KMS-11 (cell line): Measurements from ENCODE around the gene PRKCD.

Source experiments
- H2AFZ ChIP-seq: fragments of 200-600 bp; sonication (generic); 2 replicates; pipeline ENCODE4 v1.6.1; 2016; ENCODE audit warnings: antibody characterized with exemption, mixed run types, low read depth
- H3K27ac ChIP-seq: fragments of 200-600 bp; sonication (generic); 2 replicates; pipeline ENCODE4 v1.6.1; 2016; ENCODE audit warnings: mild to moderate bottlenecking, mixed run types
- H3K27me3 ChIP-seq: fragments of 200-600 bp; sonication (generic); 2 replicates; pipeline ENCODE4 v1.6.1; 2017; ENCODE audit warnings: mild to moderate bottlenecking, low read depth, mixed run types, moderate library complexity; ENCODE audit not compliant: insufficient read depth
- H3K36me3 ChIP-seq: fragments of 200-600 bp; sonication (generic); 2 replicates; pipeline ENCODE4 v1.6.1; 2017; ENCODE audit warnings: mild to moderate bottlenecking, mixed run types; ENCODE audit not compliant: insufficient read depth
- H3K4me1 ChIP-seq: fragments of 200-600 bp; sonication (generic); 2 replicates; pipeline ENCODE4 v1.6.1; 2016; ENCODE audit warnings: mild to moderate bottlenecking, low read depth, mixed run types; ENCODE audit not compliant: poor library complexity, severe bottlenecking
- H3K4me2 ChIP-seq: fragments of 200-600 bp; sonication (generic); 2 replicates; pipeline ENCODE4 v1.7.0; 2016; ENCODE audit warnings: mild to moderate bottlenecking, mixed run types
- H3K4me3 ChIP-seq: fragments of 200-600 bp; sonication (generic); IDR thresholded peaks from 2 replicates; pipeline ENCODE4 v1.6.1; 2017; ENCODE audit warnings: low read depth, low read length, mixed read lengths; ENCODE audit not compliant: insufficient read depth
- H3K79me2 ChIP-seq: fragments of 200-600 bp; sonication (generic); 2 replicates; pipeline ENCODE4 v1.6.1; 2016; ENCODE audit warnings: low read depth, mixed run types; ENCODE audit not compliant: insufficient read depth
- H3K9ac ChIP-seq: fragments of 200-600 bp; sonication (generic); 2 replicates; pipeline ENCODE4 v1.6.1; 2016; ENCODE audit warnings: mild to moderate bottlenecking, mixed run types
- H4K20me1 ChIP-seq: fragments of 200-600 bp; sonication (generic); 2 replicates; pipeline ENCODE4 v1.6.1; 2016; ENCODE audit warnings: mild to moderate bottlenecking, mixed run types; ENCODE audit not compliant: insufficient read depth
- CTCF ChIP-seq: fragments of 200-600 bp; sonication (generic); conservative IDR thresholded peaks from 2 replicates; pipeline ENCODE4 v1.6.1; 2017; ENCODE audit warnings: low read depth, mild to moderate bottlenecking, antibody characterized with exemption, low read length, moderate library complexity, mixed read lengths

Gene PRKCD

GRCh38 chr3:53155760-53156159 lies 5.2 kb upstream of the PRKCD start:
- Histone ChIP-seq H3K79me2 (no peaks in the 10 kb centered on the region), H3K4me3 (no peak overlapping the region), H3K4me2 (no peak overlapping the region), H2AFZ (no peak overlapping the region), H3K27ac (no peak overlapping the region), H4K20me1 (no peaks in the 10 kb centered on the region), H3K36me3 (no peaks in the 10 kb centered on the region), H3K4me1 (peaks cover 5% of the 10 kb centered on the region), H3K9ac (no peak overlapping the region), H3K27me3 (no peaks in the 10 kb centered on the region)
- no peak for TF ChIP-seq CTCF

GRCh38 chr3:53156368-53156834 lies 4.6 kb upstream of the PRKCD start:
- H3K4me1 ChIP-seq: peaks cover 5% of the 10 kb centered on the region
- H3K27ac ChIP-seq: no peak overlapping the region
- no peak overlapping the region for H3K9ac ChIP-seq
- no peak for TF ChIP-seq CTCF
- H3K79me2 ChIP-seq: no peaks in the 10 kb centered on the region
- H3K36me3 ChIP-seq: no peaks in the 10 kb centered on the region
- H3K4me2 ChIP-seq: no peak overlapping the region
- H2AFZ ChIP-seq: no peak overlapping the region
- H3K27me3 ChIP-seq: no peaks in the 10 kb centered on the region
- H4K20me1 ChIP-seq: no peaks in the 10 kb centered on the region
- H3K4me3 ChIP-seq: no peak overlapping the region

GRCh38 chr3:53157974-53158580 lies 2.9 kb upstream of the PRKCD start:
- H3K27ac ChIP-seq: no peak overlapping the region

GRCh38 chr3:53158765-53159155 lies 2.2 kb upstream of the PRKCD start:
- no peak overlapping the region for H2AFZ ChIP-seq

More at GRCh38 chr3:53157974-53158580, 2.9 kb upstream of the PRKCD start:
- H3K27me3 ChIP-seq: no peaks in the 10 kb centered on the region
- H3K9ac ChIP-seq: no peak overlapping the region
- H4K20me1 ChIP-seq: no peaks in the 10 kb centered on the region
- no peaks in the 10 kb centered on the region for H3K79me2 ChIP-seq
- no peak overlapping the region for H3K4me3 ChIP-seq
- H3K36me3 ChIP-seq: no peaks in the 10 kb centered on the region
- H2AFZ ChIP-seq: no peak overlapping the region
- H3K4me1 ChIP-seq: peaks cover 14% of the 10 kb centered on the region
- TF ChIP-seq CTCF: no peak
- H3K4me2 ChIP-seq: no peak overlapping the region

More at GRCh38 chr3:53158765-53159155, 2.2 kb upstream of the PRKCD start:
- TF ChIP-seq CTCF: no peak
- no peaks in the 10 kb centered on the region for H4K20me1 ChIP-seq
- no peak overlapping the region for H3K9ac ChIP-seq
- H3K27me3 ChIP-seq: no peaks in the 10 kb centered on the region
- peaks cover 14% of the 10 kb centered on the region for H3K4me1 ChIP-seq
- H3K79me2 ChIP-seq: no peaks in the 10 kb centered on the region
- no peak overlapping the region for H3K4me2 ChIP-seq
- no peak overlapping the region for H3K4me3 ChIP-seq
- no peak overlapping the region for H3K27ac ChIP-seq
- no peaks in the 10 kb centered on the region for H3K36me3 ChIP-seq
